Sigmoid colon (tissue), 7 donors: ENCODE measurements around the gene TRIB2. TPM values are rescaled to one million over a fixed set of nuclear protein-coding genes. Genes with fewer than 3 reads are reported as not detected.

Experiments
- DNase-seq: peaks from one replicate; pipeline ENCODE4 v3.0.0-alpha.2; 2019
- H3K27ac ChIP-seq, 4 donors: fragments of 200-600 bp; sonication (generic); one replicate each; pipeline ENCODE4 v1.5.1; 2016 to 2019; ENCODE audit warnings: mild to moderate bottlenecking in 1 of 4
- H3K27me3 ChIP-seq, 3 donors: fragments of 200-600 bp; sonication (generic); one replicate each; pipeline ENCODE4 v1.5.1; 2019; ENCODE audit warnings: mild to moderate bottlenecking in 1 of 3
- H3K36me3 ChIP-seq, 4 donors: fragments of 200-600 bp; sonication (generic); one replicate each; pipeline ENCODE4 v1.5.1; 2016 to 2019
- H3K4me1 ChIP-seq, 4 donors: fragments of 200-600 bp; sonication (generic); one replicate each; pipeline ENCODE4 v1.5.1; 2017 to 2019
- H3K4me3 ChIP-seq, 4 donors: fragments of 200-600 bp; sonication (generic); one replicate each; pipeline ENCODE4 v1.5.1; 2017 to 2019; ENCODE audit warnings: mild to moderate bottlenecking in 2 of 4, moderate library complexity in 1 of 4
- H3K9me3 ChIP-seq, 4 donors: fragments of 200-600 bp in 3 of 4; sonication (generic) in 3 of 4; one replicate each; pipeline versions ENCODE4 v1.5.1 to v1.6.1; 2013 to 2019
- CTCF ChIP-seq, 4 experiments: fragments of 450-650 bp in 3 of 4; fragments of 200-600 bp in 1 of 4; IDR thresholded peaks; one replicate each; pipeline ENCODE4 v1.5.1; 2016 to 2019; ENCODE audit warnings: antibody characterized with exemption in 4 of 4, mild to moderate bottlenecking in 3 of 4, moderate library complexity in 2 of 4
- EP300 ChIP-seq, 4 donors: sonication (generic); formaldehyde crosslinking; IDR thresholded peaks; one replicate each; pipeline ENCODE4 v1.6.1; 2017; ENCODE audit warnings: antibody characterized with exemption in 4 of 4
- POLR2A ChIP-seq, 2 donors: fragments of 450-650 bp; IDR thresholded peaks; one replicate each; pipeline ENCODE4 v1.6.1; 2016; ENCODE audit warnings: antibody characterized with exemption in 2 of 2, mild to moderate bottlenecking in 2 of 2, moderate library complexity in 2 of 2
- POLR2AphosphoS5 ChIP-seq, 4 donors: sonication (generic); formaldehyde crosslinking; IDR thresholded peaks; one replicate each; pipeline ENCODE4 v1.6.1; 2017; ENCODE audit warnings: antibody characterized with exemption in 4 of 4
- WGBS, 2 donors: extraction: QIAGEN DNeasy Blood & Tissue Kit; methylation state at CpG; one replicate each; pipeline ENCODE4 v1.1.7; 2013; 5-methylcytosine and 5-hydroxymethylcytosine counted together
- intact Hi-C: fragments of 100-400 bp; cut with DNase I; formaldehyde crosslinking; loops from one replicate; pipeline ENCODE4 v1.15.1; 2023
- polyA plus RNA-seq, 3 donors: library from polyadenylated mRNA; stranded (reverse); fragments of 200-250 nt; gene quantifications; one replicate each; pipeline ENCODE4 v1.2.3, GENCODE V29; 2013
- total RNA-seq, 4 donors: library from RNA; depleted of rRNA; stranded (reverse); fragments of >200 nt; gene quantifications; one replicate each; pipeline ENCODE4 v1.1.0, GENCODE V29; 2016
- donor health status: healthy with polysubstance abuse.
- donor health status: Bipolar disorder and iron deficiency.
- donor health status: healthy.

The TRIB2 gene
- total and polyA plus RNA-seq, 7 donors = 1.4 to 56.2 (median 34.2) TPM

DNA sequence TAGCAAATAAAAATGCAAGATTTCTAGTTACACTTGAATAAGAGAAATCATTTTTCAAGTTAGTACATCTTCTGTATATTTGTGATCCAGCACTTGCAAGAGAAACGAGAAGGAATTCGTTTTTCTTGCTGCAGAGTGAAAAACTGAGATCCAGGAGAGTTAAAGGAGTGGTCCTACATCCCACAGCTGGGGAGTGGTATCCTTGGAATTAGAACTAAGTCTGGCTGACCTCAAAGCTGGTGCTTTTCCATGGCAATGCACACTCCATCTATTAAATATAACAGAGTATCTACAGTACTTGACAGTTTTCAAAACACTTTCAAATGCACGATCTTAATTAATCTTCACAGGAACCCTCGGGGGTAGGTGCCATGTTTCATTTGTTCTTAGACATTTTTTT lies 46.8 kb downstream of the TRIB2 start:
- Histone ChIP-seq H3K4me3 (no peak overlapping the region), H3K27me3 (no peaks in the 10 kb centered on the region), H3K27ac (peak overlapping the region in 1 of 4 donors; percentile 52), H3K4me1 (peaks cover 0 to 36% (median 25%) of the 10 kb centered on the region in 4 donors), H3K9me3 (no peaks in the 10 kb centered on the region), H3K36me3 (no peaks in the 10 kb centered on the region)
- TF ChIP-seq POLR2A (IDR thresholded peaks at IDR 0.05) (no peak), EP300 (IDR thresholded peaks at IDR 0.05) (no peak), POLR2AphosphoS5 (IDR thresholded peaks at IDR 0.05) (no peak), CTCF (IDR thresholded peaks at IDR 0.05) (no peak)
- 50 to 61% methylated on average over 4 of the region's 4 CpGs for WGBS, 2 donors
- DNase-seq = no peak
- intact Hi-C loops = no loop called here

GRCh38 chr2:12764075-12764730 lies 47.5 kb downstream of the TRIB2 start:
- H3K27ac ChIP-seq = peak overlapping the region in 1 of 4 donors; percentile 52
- no peak for TF ChIP-seq POLR2A (IDR thresholded peaks at IDR 0.05)
- TF ChIP-seq POLR2AphosphoS5 (IDR thresholded peaks at IDR 0.05) = no peak
- no peak for TF ChIP-seq CTCF (IDR thresholded peaks at IDR 0.05)
- TF ChIP-seq EP300 (IDR thresholded peaks at IDR 0.05) = no peak
- no peaks in the 10 kb centered on the region for H3K36me3 ChIP-seq
- DNase-seq = no peak
- no peak overlapping the region for H3K4me3 ChIP-seq
- H3K9me3 ChIP-seq = no peaks in the 10 kb centered on the region
- intact Hi-C loops = no loop called here
- H3K27me3 ChIP-seq = no peaks in the 10 kb centered on the region
- 75 to 85% methylated on average over 4 of the region's 4 CpGs for WGBS, 2 donors
- H3K4me1 ChIP-seq = peaks cover 0 to 31% (median 19%) of the 10 kb centered on the region in 4 donors

GRCh38 chr2:12764849-12765605 lies 48.3 kb downstream of the TRIB2 start:
- intact Hi-C loops = no loop called here
- H3K27me3 ChIP-seq = no peaks in the 10 kb centered on the region
- H3K9me3 ChIP-seq = no peaks in the 10 kb centered on the region
- DNase-seq = no peak
- H3K4me1 ChIP-seq = peaks cover 0 to 24% (median 12%) of the 10 kb centered on the region in 4 donors
- no peak overlapping the region for H3K27ac ChIP-seq
- H3K36me3 ChIP-seq = no peaks in the 10 kb centered on the region
- TF ChIP-seq POLR2AphosphoS5 (IDR thresholded peaks at IDR 0.05) = no peak
- no peak for TF ChIP-seq CTCF (IDR thresholded peaks at IDR 0.05)
- no peak for TF ChIP-seq EP300 (IDR thresholded peaks at IDR 0.05)
- TF ChIP-seq POLR2A (IDR thresholded peaks at IDR 0.05) = no peak
- 85 to 88% methylated on average over 7 of the region's 7 CpGs for WGBS, 2 donors
- H3K4me3 ChIP-seq = no peak overlapping the region

DNA sequence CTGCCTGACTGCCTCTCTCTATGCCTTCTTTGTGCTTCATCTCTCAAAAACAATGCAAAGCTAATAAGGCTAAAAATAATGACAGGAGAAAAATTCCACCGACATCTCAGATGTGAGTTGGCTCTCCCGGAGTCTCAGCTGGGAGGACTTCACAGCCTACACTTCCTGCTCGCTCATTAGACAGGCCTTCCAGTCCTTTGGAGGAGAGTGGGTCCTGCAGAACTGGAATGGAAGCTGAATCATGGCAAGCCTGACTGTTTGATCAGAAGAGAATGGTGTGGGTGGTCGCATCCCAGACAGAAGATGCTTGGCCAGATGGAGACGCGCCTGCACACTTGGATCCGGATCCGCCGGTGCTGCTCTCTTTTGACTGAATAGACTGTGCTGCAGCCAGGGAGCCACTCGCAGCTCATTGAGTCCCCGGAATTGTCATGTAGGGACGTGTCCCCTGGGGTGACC lies 49.7 kb downstream of the TRIB2 start:
- 89 to 92% methylated on average over 12 of the region's 12 CpGs for WGBS, 2 donors
- peaks cover 0 to 24% (median 12%) of the 10 kb centered on the region in 4 donors for H3K4me1 ChIP-seq
- no peak for TF ChIP-seq CTCF (IDR thresholded peaks at IDR 0.05)

More for the DNA sequence above, 49.7 kb downstream of the TRIB2 start:
- intact Hi-C loops = no loop called here
- H3K27ac ChIP-seq = no peak overlapping the region
- H3K9me3 ChIP-seq = no peaks in the 10 kb centered on the region
- H3K36me3 ChIP-seq = no peaks in the 10 kb centered on the region
- no peak overlapping the region for H3K4me3 ChIP-seq
- H3K27me3 ChIP-seq = no peaks in the 10 kb centered on the region
- DNase-seq = no peak
